Activated T-cell treated with anti-CD3 and anti-CD28 coated beads for 1 hour (primary cell): ENCODE results near the gene ZNF396.

Experiments used
- DNase-seq: peaks from one replicate; pipeline ENCODE4 v3.0.0-alpha.2; 2020; ENCODE audit warnings: low read depth

Gene ZNF396

GRCh38 chr18:35383136-35383535 is 6.0 kb upstream of the ZNF396 start:
- no peak for DNase-seq

GRCh38 chr18:35379421-35379820 is 2.3 kb upstream of the ZNF396 start:
- no peak for DNase-seq

- no peak for DNase-seq
Measured at GRCh38 chr18:35378574-35378896, 1.4 kb upstream of the ZNF396 start.

GRCh38 chr18:35377875-35378573 is 887 bp upstream of the ZNF396 start:
- DNase-seq, result no peak

- DNase-seq, result no peak
Measured at GRCh38 chr18:35376393-35376741, 770 bp downstream of the ZNF396 start.

GRCh38 chr18:35374708-35375107 is 2.4 kb downstream of the ZNF396 start:
- DNase-seq, result no peak

GRCh38 chr18:35371412-35372195 is 5.5 kb downstream of the ZNF396 start:
- no peak for DNase-seq

GRCh38 chr18:35369126-35369525 is 8.0 kb downstream of the ZNF396 start:
- no peak for DNase-seq

GRCh38 chr18:35368595-35368994 is 8.5 kb downstream of the ZNF396 start:
- DNase-seq, result no peak

- DNase-seq, result no peak
Measured at GRCh38 chr18:35362531-35362930, 14.6 kb downstream of the ZNF396 start.

- DNase-seq, result no peak
Measured at GRCh38 chr18:35361570-35362321, 15.4 kb downstream of the ZNF396 start.

GRCh38 chr18:35355140-35355618 is 22.0 kb downstream of the ZNF396 start:
- peak; percentile 35 for DNase-seq

GRCh38 chr18:35352778-35353177 is 24.4 kb downstream of the ZNF396 start:
- no peak for DNase-seq

- DNase-seq, result no peak
Measured at GRCh38 chr18:35352283-35352682, 24.9 kb downstream of the ZNF396 start.

- DNase-seq, result no peak
Measured at GRCh38 chr18:35348001-35348400, 29.1 kb downstream of the ZNF396 start.

- no peak for DNase-seq
Measured at GRCh38 chr18:35345950-35346349, 31.2 kb downstream of the ZNF396 start.

GRCh38 chr18:35345460-35345921 is 31.6 kb downstream of the ZNF396 start:
- no peak for DNase-seq

- no peak for DNase-seq
Measured at GRCh38 chr18:35344736-35345459, 32.2 kb downstream of the ZNF396 start.

GRCh38 chr18:35343936-35344735 is 33.0 kb downstream of the ZNF396 start, which contains the start of gene ZNF24:
TSS of gene ZNF24 (minus strand) at chr18:35344420. CDS start at chr18:35340650, 3,770 bp downstream.
- peak; percentile 89 for DNase-seq

- no peak for DNase-seq
Measured at GRCh38 chr18:35343488-35343935, 33.6 kb downstream of the ZNF396 start.

- no peak for DNase-seq
Measured at GRCh38 chr18:35337286-35337685, 39.9 kb downstream of the ZNF396 start.
